Vagina (tissue), 2 donors: ENCODE data around the gene CCDC71L. TPM values are rescaled to one million over a fixed set of nuclear protein-coding genes. Genes with fewer than 3 reads are reported as not detected.
A peak's percentile ranks its signal among the peaks of the same experiment; 100 is the strongest.

Source experiments
- DNase-seq, 2 donors: peaks; one replicate each; pipeline ENCODE4 v3.0.0-alpha.2; 2017; ENCODE audit errors: extremely low spot score in 2 of 2
- H3K27ac ChIP-seq: fragments of 200-600 bp; sonication (generic); one replicate; pipeline ENCODE4 v1.5.1; 2019
- H3K27me3 ChIP-seq: fragments of 200-600 bp; sonication (generic); one replicate; pipeline ENCODE4 v1.5.1; 2019
- H3K36me3 ChIP-seq, 2 donors: fragments of 200-600 bp; sonication (generic); one replicate each; pipeline ENCODE4 v1.5.1; 2017 to 2019
- H3K4me1 ChIP-seq: fragments of 200-600 bp; sonication (generic); one replicate; pipeline ENCODE4 v1.5.1; 2019
- H3K4me3 ChIP-seq, 2 donors: fragments of 200-600 bp; sonication (generic); 1 replicate in 1 of 2; 2 replicates in 1 of 2; pipeline ENCODE4 v1.5.1; 2016 to 2019
- H3K9me3 ChIP-seq: fragments of 200-600 bp; sonication (generic); one replicate; pipeline ENCODE4 v1.5.1; 2019
- CTCF ChIP-seq, 3 experiments: fragments of 450-650 bp in 2 of 3; fragments of 200-600 bp in 1 of 3; sonication (generic) in 1 of 3; IDR thresholded peaks; one replicate each; pipeline ENCODE4 v1.5.1; 2017 to 2019; ENCODE audit warnings: antibody characterized with exemption in 3 of 3, mild to moderate bottlenecking in 2 of 3, moderate library complexity in 2 of 3
- POLR2A ChIP-seq, 2 donors: fragments of 450-650 bp; IDR thresholded peaks; one replicate each; pipeline ENCODE4 v1.6.1; 2017; ENCODE audit warnings: antibody characterized with exemption in 2 of 2, mild to moderate bottlenecking in 2 of 2, moderate library complexity in 2 of 2
- POLR2AphosphoS5 ChIP-seq, 2 donors: sonication (generic); formaldehyde crosslinking; IDR thresholded peaks; one replicate each; pipeline ENCODE4 v1.9.0; 2017; ENCODE audit warnings: antibody characterized with exemption in 2 of 2, mild to moderate bottlenecking in 2 of 2, low read depth in 1 of 2; ENCODE audit not compliant: insufficient read depth in 1 of 2
- intact Hi-C: fragments of 100-400 bp; cut with DNase I; formaldehyde crosslinking; loops from one replicate; pipeline ENCODE4 v1.15.1; 2023
- total RNA-seq: library from RNA; depleted of rRNA; stranded (reverse); fragments of >200 nt; gene quantifications from one replicate; pipeline ENCODE4 v1.2.3, GENCODE V29; 2016

Gene CCDC71L
- total RNA-seq, 1 donor from 2014 or later, result 52.5 TPM

- Histone ChIP-seq H3K4me1 (peaks cover 10% of the 10 kb centered on the region), H3K9me3 (no peaks in the 10 kb centered on the region), H3K36me3 (no peaks in the 10 kb centered on the region), H3K27ac (peak overlapping the region; percentile 20), H3K4me3 (no peak overlapping the region), H3K27me3 (no peaks in the 10 kb centered on the region)
- TF ChIP-seq POLR2AphosphoS5 (IDR thresholded peaks at IDR 0.05; ENCODE audit: insufficient read depth in 1 of 2, low read depth in 1 of 2), result no peak
- intact Hi-C loops, result no loop called here
- no peak for DNase-seq
Measured at GRCh38 chr7:106614751-106615150, 46.2 kb downstream of the CCDC71L start.

GRCh38 chr7:106613848-106614560, 47.0 kb downstream of the CCDC71L start:
- no peak overlapping the region for H3K27ac ChIP-seq
- DNase-seq, result no peak
- H3K4me3 ChIP-seq, result no peak overlapping the region
- intact Hi-C loops, result no loop called here
- H3K4me1 ChIP-seq, result peaks cover 10% of the 10 kb centered on the region
- no peaks in the 10 kb centered on the region for H3K36me3 ChIP-seq
- no peaks in the 10 kb centered on the region for H3K27me3 ChIP-seq
- H3K9me3 ChIP-seq, result no peaks in the 10 kb centered on the region
- no peak for TF ChIP-seq POLR2A (IDR thresholded peaks at IDR 0.05)
- TF ChIP-seq POLR2AphosphoS5 (IDR thresholded peaks at IDR 0.05; ENCODE audit: insufficient read depth in 1 of 2, low read depth in 1 of 2), result no peak
- no peak for TF ChIP-seq CTCF (IDR thresholded peaks at IDR 0.05)

GRCh38 chr7:106613279-106613678, 47.7 kb downstream of the CCDC71L start:
- H3K9me3 ChIP-seq, result no peaks in the 10 kb centered on the region
- intact Hi-C loops, result no loop called here
- no peak overlapping the region for H3K27ac ChIP-seq
- no peaks in the 10 kb centered on the region for H3K36me3 ChIP-seq
- TF ChIP-seq POLR2A (IDR thresholded peaks at IDR 0.05) (no peak), POLR2AphosphoS5 (IDR thresholded peaks at IDR 0.05; ENCODE audit: insufficient read depth in 1 of 2, low read depth in 1 of 2) (no peak), CTCF (IDR thresholded peaks at IDR 0.05) (no peak)
- no peak for DNase-seq
- no peak overlapping the region for H3K4me3 ChIP-seq
- no peaks in the 10 kb centered on the region for H3K27me3 ChIP-seq
- peaks cover 10% of the 10 kb centered on the region for H3K4me1 ChIP-seq

GRCh38 chr7:106612432-106612831, 48.5 kb downstream of the CCDC71L start:
- no peak for TF ChIP-seq POLR2AphosphoS5 (IDR thresholded peaks at IDR 0.05; ENCODE audit: insufficient read depth in 1 of 2, low read depth in 1 of 2)
- TF ChIP-seq POLR2A (IDR thresholded peaks at IDR 0.05), result no peak
- no peak for TF ChIP-seq CTCF (IDR thresholded peaks at IDR 0.05)
- no peaks in the 10 kb centered on the region for H3K36me3 ChIP-seq
- H3K27me3 ChIP-seq, result no peaks in the 10 kb centered on the region
- intact Hi-C loops, result no loop called here
- no peaks in the 10 kb centered on the region for H3K9me3 ChIP-seq
- no peak overlapping the region for H3K4me3 ChIP-seq
- no peak for DNase-seq
- peaks cover 10% of the 10 kb centered on the region for H3K4me1 ChIP-seq
- no peak overlapping the region for H3K27ac ChIP-seq

- no peak for DNase-seq
- Histone ChIP-seq H3K4me3 (no peak overlapping the region), H3K4me1 (peaks cover 10% of the 10 kb centered on the region), H3K27ac (no peak overlapping the region), H3K27me3 (no peaks in the 10 kb centered on the region), H3K36me3 (no peaks in the 10 kb centered on the region), H3K9me3 (no peaks in the 10 kb centered on the region)
- intact Hi-C loops, result no loop called here
- TF ChIP-seq POLR2A (IDR thresholded peaks at IDR 0.05) (no peak), CTCF (IDR thresholded peaks at IDR 0.05) (no peak), POLR2AphosphoS5 (IDR thresholded peaks at IDR 0.05; ENCODE audit: insufficient read depth in 1 of 2, low read depth in 1 of 2) (no peak)
Measured at GRCh38 chr7:106611911-106612310, 49.0 kb downstream of the CCDC71L start.
